ENCODE data around the gene PRMT7. TPM values are rescaled to one million over a fixed set of nuclear protein-coding genes. Genes with fewer than 3 reads are reported as not detected.
A peak's percentile ranks its signal among the peaks of the same experiment; 100 is the strongest.

The PRMT7 gene
- total and polyA plus RNA-seq, 2 donors (not counting 1 experiment from before 2014, with no cell fraction given) = 76.9 to 80.4 TPM

- TF ChIP-seq CTCF (IDR thresholded peaks at IDR 0.05) (no peak), EZH2 (IDR thresholded peaks at IDR 0.05; ENCODE audit: borderline replicate concordance, insufficient read depth, low read depth, low read length, poor library complexity, severe bottlenecking) (no peak)
- Mint-ChIP-seq H3K4me3 (peak overlapping the region; percentile 14), H3K4me1 (peaks cover 60% of the 10 kb centered on the region), H3K27me3 (no peaks in the 10 kb centered on the region), H3K27ac (peak overlapping the region; percentile 84), H3K9me3 (ENCODE audit: insufficient read depth) (no peaks in the 10 kb centered on the region)
- 100% methylated on average over 1 of the region's 4 CpGs for WGBS (ENCODE audit: insufficient coverage)
- Histone ChIP-seq H2AFZ (ENCODE audit: insufficient read depth, low read depth, low read length, poor library complexity, severe bottlenecking) (no peak overlapping the region), H3K27me3 (replicated peaks in 1 of 4; ENCODE audit: control extremely low read depth in 1 of 4, control insufficient read depth in 3 of 4, insufficient read depth in 4 of 4, low read length in 3 of 4) (no peaks in the 10 kb centered on the region), H3K36me3 (replicated peaks in 1 of 2; ENCODE audit: control extremely low read depth in 1 of 2, control insufficient read depth in 1 of 2, extremely low read depth in 1 of 2, insufficient read depth in 2 of 2, low read length in 1 of 2) (peaks cover 0 to 24% of the 10 kb centered on the region in 2 experiments), H3K9me3 (ENCODE audit: control extremely low read depth in 1 of 3, control insufficient read depth in 2 of 3, insufficient read depth in 1 of 3, low read length in 2 of 3) (no peaks in the 10 kb centered on the region), H4K20me1 (ENCODE audit: control insufficient read depth, insufficient read depth, low read length, poor library complexity, severe bottlenecking) (no peaks in the 10 kb centered on the region), H3K4me3 (ENCODE audit: control extremely low read depth in 1 of 5, extremely low read depth in 1 of 5, insufficient read depth in 1 of 5, low read depth in 2 of 5, low read length in 4 of 5) (no peak overlapping the region), H3K4me2 (replicated peaks; ENCODE audit: low read depth, low read length, poor library complexity, severe bottlenecking) (no peak overlapping the region), H3K4me1 (ENCODE audit: control insufficient read depth in 2 of 2, insufficient read depth in 2 of 2, low read length in 2 of 2) (peaks cover 52 to 68% of the 10 kb centered on the region in 2 donors), H3K27ac (ENCODE audit: low read length in 2 of 2) (peak overlapping the region in 1 of 2 donors; percentile 92), H3K79me2 (ENCODE audit: control insufficient read depth, insufficient read depth, low read length) (peaks cover 67% of the 10 kb centered on the region), H3K9ac (ENCODE audit: low read length) (no peak overlapping the region)
- ATAC-seq (ENCODE audit: low read depth) (no peak), DNase-seq (no peak)
- intact Hi-C loops (cut with micrococcal nuclease) = no loop called here
- POLR2A ChIA-PET = interaction anchor here (1.6 kb wide), 1 partner anchor 8 kb away, joined by 4 read pairs; no protein-coding TSS in a partner anchor
- CTCF ChIA-PET = interaction anchor here (2.7 to 3.7 kb wide), 2 partner anchors 17 to 20 kb away, joined by 10 to 18 read pairs; partner anchors contain the start of gene SLC7A6
Observed at GRCh38 chr16:68281368-68282063, 29.3 kb upstream of the PRMT7 start.

- Mint-ChIP-seq H3K27me3 (no peaks in the 10 kb centered on the region), H3K4me1 (peaks cover 62% of the 10 kb centered on the region), H3K4me3 (peak overlapping the region; percentile 14), H3K9me3 (ENCODE audit: insufficient read depth) (no peaks in the 10 kb centered on the region), H3K27ac (peak overlapping the region; percentile 84)
- H3K4me2 ChIP-seq (replicated peaks; ENCODE audit: low read depth, low read length, poor library complexity, severe bottlenecking) = no peak overlapping the region
- peaks cover 67% of the 10 kb centered on the region for H3K79me2 ChIP-seq (ENCODE audit: control insufficient read depth, insufficient read depth, low read length)
- no peak for TF ChIP-seq EZH2 (IDR thresholded peaks at IDR 0.05; ENCODE audit: borderline replicate concordance, insufficient read depth, low read depth, low read length, poor library complexity, severe bottlenecking)
- no peak for TF ChIP-seq CTCF (IDR thresholded peaks at IDR 0.05)
- H3K4me1 ChIP-seq (ENCODE audit: control insufficient read depth in 2 of 2, insufficient read depth in 2 of 2, low read length in 2 of 2) = peaks cover 56 to 70% of the 10 kb centered on the region in 2 donors
- whole genome bisulfite sequencing (ENCODE audit: insufficient coverage) = 100% methylated on average over 2 of the region's 4 CpGs
- H3K9ac ChIP-seq (ENCODE audit: low read length) = no peak overlapping the region
- H3K4me3 ChIP-seq (ENCODE audit: control extremely low read depth in 1 of 5, extremely low read depth in 1 of 5, insufficient read depth in 1 of 5, low read depth in 2 of 5, low read length in 4 of 5) = no peak overlapping the region
- peak overlapping the region in 1 of 2 donors; percentile 92 for H3K27ac ChIP-seq (ENCODE audit: low read length in 2 of 2)
- ATAC-seq (ENCODE audit: low read depth) = no peak
- H2AFZ ChIP-seq (ENCODE audit: insufficient read depth, low read depth, low read length, poor library complexity, severe bottlenecking) = no peak overlapping the region
- intact Hi-C loops (cut with micrococcal nuclease) = no loop called here
- H4K20me1 ChIP-seq (ENCODE audit: control insufficient read depth, insufficient read depth, low read length, poor library complexity, severe bottlenecking) = no peaks in the 10 kb centered on the region
- no peaks in the 10 kb centered on the region for H3K9me3 ChIP-seq (ENCODE audit: control extremely low read depth in 1 of 3, control insufficient read depth in 2 of 3, insufficient read depth in 1 of 3, low read length in 2 of 3)
- ChIA-PET CTCF (interaction anchor here (3.7 kb wide), 1 partner anchor 20 kb away, joined by 18 read pairs; no protein-coding TSS in a partner anchor), POLR2A (no interaction called here)
- peaks cover 0 to 24% of the 10 kb centered on the region in 2 experiments for H3K36me3 ChIP-seq (replicated peaks in 1 of 2; ENCODE audit: control extremely low read depth in 1 of 2, control insufficient read depth in 1 of 2, extremely low read depth in 1 of 2, insufficient read depth in 2 of 2, low read length in 1 of 2)
- H3K27me3 ChIP-seq (replicated peaks in 1 of 4; ENCODE audit: control extremely low read depth in 1 of 4, control insufficient read depth in 3 of 4, insufficient read depth in 4 of 4, low read length in 3 of 4) = no peaks in the 10 kb centered on the region
- DNase-seq = no peak
Observed at GRCh38 chr16:68282064-68282452, 28.8 kb upstream of the PRMT7 start.
